HAP-1 (cell line): ENCODE data around the gene SPSB4.
A peak's percentile ranks its signal among the peaks of the same experiment; 100 is the strongest.

Experiments used
- DNase-seq, 2 experiments: peaks; one replicate each; pipeline ENCODE4 v3.0.0-alpha.2; 2016 to 2020; ENCODE audit warnings: low spot score in 2 of 2
- H3K27me3 ChIP-seq: fragments of 250-450 bp; sonication (Bioruptor Pico); 2 replicates; pipeline ENCODE4 v1.5.1; 2020; ENCODE audit warnings: low read depth, mild to moderate bottlenecking, moderate library complexity
- H3K36me3 ChIP-seq: fragments of 250-450 bp; sonication (Bioruptor Pico); replicated peaks from 2 replicates; pipeline ENCODE4 v1.5.1; 2020; ENCODE audit warnings: mild to moderate bottlenecking
- H3K4me1 ChIP-seq: fragments of 250-450 bp; sonication (Bioruptor Pico); 2 replicates; pipeline ENCODE4 v1.5.1; 2020; ENCODE audit warnings: mild to moderate bottlenecking
- H3K4me3 ChIP-seq: fragments of 250-450 bp; sonication (Bioruptor Pico); 2 replicates; pipeline ENCODE4 v1.5.1; 2020; ENCODE audit warnings: mild to moderate bottlenecking, moderate library complexity
- H3K9me3 ChIP-seq: fragments of 250-450 bp; sonication (Bioruptor Pico); 2 replicates; pipeline ENCODE4 v1.5.1; 2020; ENCODE audit warnings: mild to moderate bottlenecking, moderate library complexity
- in situ Hi-C: fragments of 300-500 bp; cut with MboI; formaldehyde crosslinking; loops from 3 replicates; pipeline ENCODE4 v1.14.3; 2020; ENCODE audit warnings: low sequenced_read_pairs, inconsistent platforms, mixed read lengths

The SPSB4 gene

DNA sequence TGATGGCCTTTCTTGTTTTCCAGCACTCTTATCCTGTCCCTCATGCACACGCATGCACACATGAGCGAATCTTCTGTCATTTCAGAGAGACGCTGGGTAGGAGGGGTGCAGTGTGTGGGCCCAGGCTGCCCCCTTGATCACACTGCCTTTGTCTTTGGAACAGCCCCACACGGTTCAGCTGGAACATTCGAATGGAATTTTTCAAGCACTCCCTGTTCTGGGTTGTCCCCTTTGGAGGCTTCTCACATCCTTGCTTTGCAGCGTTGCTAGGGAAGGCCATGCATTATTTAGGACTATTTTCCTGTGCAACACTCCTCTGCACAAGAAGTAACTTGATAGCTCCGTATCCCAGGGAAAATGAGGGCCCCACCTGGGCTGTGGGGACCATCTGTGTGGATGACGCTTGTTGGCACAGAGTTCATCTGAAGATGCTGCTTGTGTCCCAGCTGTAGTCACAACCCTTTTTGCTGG is 78.4 kb downstream of the SPSB4 start:
- Histone ChIP-seq H3K4me1 (no peaks in the 10 kb centered on the region), H3K4me3 (no peak overlapping the region), H3K27me3 (no peaks in the 10 kb centered on the region), H3K9me3 (0 out of 2 replicates have a peak, but pooled peaks cover 3% of the 10 kb centered on the region), H3K36me3 (no peaks in the 10 kb centered on the region)
- no peak for DNase-seq
- in situ Hi-C loops: no loop called here

GRCh38 chr3:141143517-141143916 is 92.4 kb downstream of the SPSB4 start:
- no peaks in the 10 kb centered on the region for H3K9me3 ChIP-seq
- H3K36me3 ChIP-seq: no peaks in the 10 kb centered on the region
- no peak overlapping the region for H3K4me3 ChIP-seq
- H3K27me3 ChIP-seq: no peaks in the 10 kb centered on the region
- no peak for DNase-seq
- H3K4me1 ChIP-seq: no peaks in the 10 kb centered on the region
- in situ Hi-C loops: no loop called here

DNA sequence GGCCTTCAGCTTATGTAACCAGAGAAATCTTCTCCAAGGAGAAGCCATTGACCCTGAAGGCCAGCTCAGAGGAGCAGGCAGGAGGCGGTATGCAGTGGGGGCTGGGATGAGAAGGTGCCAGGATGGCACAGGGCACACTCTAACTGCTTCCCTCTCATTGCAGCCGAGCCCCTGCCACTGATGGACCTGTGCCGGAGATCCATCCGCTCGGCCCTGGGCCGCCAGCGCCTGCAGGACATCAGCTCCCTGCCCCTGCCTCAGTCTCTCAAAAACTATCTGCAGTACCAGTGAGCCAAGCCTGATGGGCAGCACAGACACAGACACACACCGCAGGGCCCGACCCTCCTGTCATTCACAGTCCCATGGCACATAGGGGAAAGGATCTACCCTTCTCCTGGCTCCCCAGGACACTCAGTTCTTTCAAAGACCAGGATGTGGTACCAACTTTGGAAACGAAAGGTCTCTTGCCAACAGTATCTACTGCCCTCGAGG is 95.9 kb downstream of the SPSB4 start:
- no peak for DNase-seq
- Histone ChIP-seq H3K4me1 (no peaks in the 10 kb centered on the region), H3K4me3 (no peak overlapping the region), H3K27me3 (no peaks in the 10 kb centered on the region), H3K36me3 (no peaks in the 10 kb centered on the region), H3K9me3 (no peaks in the 10 kb centered on the region)
- in situ Hi-C loops: no loop called here

- Histone ChIP-seq H3K4me3 (no peak overlapping the region), H3K27me3 (no peaks in the 10 kb centered on the region), H3K36me3 (no peaks in the 10 kb centered on the region), H3K9me3 (no peaks in the 10 kb centered on the region), H3K4me1 (no peaks in the 10 kb centered on the region)
- in situ Hi-C loops: no loop called here
- no peak for DNase-seq
Measured at GRCh38 chr3:141147657-141148056, 96.5 kb downstream of the SPSB4 start.

GRCh38 chr3:141148169-141148568 is 97.0 kb downstream of the SPSB4 start:
- Histone ChIP-seq H3K4me3 (no peak overlapping the region), H3K27me3 (no peaks in the 10 kb centered on the region), H3K4me1 (peaks cover 2% of the 10 kb centered on the region), H3K36me3 (no peaks in the 10 kb centered on the region), H3K9me3 (no peaks in the 10 kb centered on the region)
- no peak for DNase-seq
- in situ Hi-C loops: no loop called here

DNA sequence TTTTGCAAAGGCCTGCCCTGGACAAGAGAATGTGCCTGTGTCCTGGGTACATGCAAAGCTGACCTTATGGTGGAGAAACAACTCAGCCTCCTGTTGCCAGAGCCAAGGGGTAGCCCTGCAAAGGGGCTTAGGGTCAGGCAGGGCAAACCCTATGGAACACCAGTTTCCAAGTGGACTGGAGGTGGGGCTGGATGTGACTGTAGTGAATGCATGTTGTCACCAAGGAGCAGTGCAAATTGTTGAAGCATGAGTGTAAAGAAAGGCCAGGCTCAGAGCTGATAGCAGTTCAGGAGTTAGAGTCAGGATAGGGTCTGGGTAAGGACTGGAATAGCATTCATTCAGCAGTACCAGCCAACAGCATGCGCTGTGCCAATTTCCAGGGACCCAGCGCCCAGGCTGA is 97.6 kb downstream of the SPSB4 start:
- in situ Hi-C loops: no loop called here
- Histone ChIP-seq H3K4me1 (peaks cover 8% of the 10 kb centered on the region), H3K4me3 (no peak overlapping the region), H3K9me3 (no peaks in the 10 kb centered on the region; the same call in 1 of the 2 replicates), H3K27me3 (no peaks in the 10 kb centered on the region), H3K36me3 (no peaks in the 10 kb centered on the region)
- no peak for DNase-seq

- in situ Hi-C loops: no loop called here
- H3K27me3 ChIP-seq: no peaks in the 10 kb centered on the region
Measured at GRCh38 chr3:141150081-141150830, 99.1 kb downstream of the SPSB4 start.

GRCh38 chr3:141150931-141151330 is 99.8 kb downstream of the SPSB4 start:
- Histone ChIP-seq H3K4me3 (no peak overlapping the region), H3K36me3 (no peaks in the 10 kb centered on the region), H3K27me3 (no peaks in the 10 kb centered on the region), H3K4me1 (peaks cover 10% of the 10 kb centered on the region), H3K9me3 (no peaks in the 10 kb centered on the region; the same call in 1 of the 2 replicates)
- DNase-seq: no peak
- in situ Hi-C loops: no loop called here

More at GRCh38 chr3:141150081-141150830, 99.1 kb downstream of the SPSB4 start:
- Histone ChIP-seq H3K9me3 (no peaks in the 10 kb centered on the region; the same call in 1 of the 2 replicates), H3K4me1 (peaks cover 10% of the 10 kb centered on the region), H3K36me3 (no peaks in the 10 kb centered on the region), H3K4me3 (no peak overlapping the region)
- DNase-seq: no peak

GRCh38 chr3:141151439-141151838 is 100.3 kb downstream of the SPSB4 start:
- H3K4me3 ChIP-seq: no peak overlapping the region
- in situ Hi-C loops: no loop called here
- DNase-seq: no peak
- H3K27me3 ChIP-seq: no peaks in the 10 kb centered on the region
- peaks cover 10% of the 10 kb centered on the region for H3K4me1 ChIP-seq
- H3K9me3 ChIP-seq: no peaks in the 10 kb centered on the region; the same call in 1 of the 2 replicates
- no peaks in the 10 kb centered on the region for H3K36me3 ChIP-seq

DNA sequence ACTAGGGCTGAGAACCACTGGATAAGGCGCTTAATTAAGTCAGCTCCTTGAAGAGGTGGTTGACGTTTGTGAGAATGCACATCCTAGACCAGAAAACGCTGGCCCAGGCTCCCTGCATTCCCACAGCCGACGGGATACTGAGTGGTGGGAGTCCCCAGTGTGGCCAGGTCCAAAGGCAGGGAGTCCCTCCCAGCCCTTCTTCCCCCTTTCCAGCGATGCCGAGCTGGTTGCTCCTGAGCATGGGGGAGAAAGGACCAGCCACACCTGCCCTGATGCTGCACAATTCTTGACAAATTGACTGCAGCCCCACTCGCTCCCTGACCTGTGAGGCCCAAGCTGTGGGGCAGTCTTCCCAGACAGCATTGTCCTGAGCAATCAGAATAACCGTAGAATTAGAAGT is 101.0 kb downstream of the SPSB4 start:
- no peaks in the 10 kb centered on the region for H3K27me3 ChIP-seq
- H3K36me3 ChIP-seq: no peaks in the 10 kb centered on the region
- in situ Hi-C loops: no loop called here
- H3K4me1 ChIP-seq: peaks cover 10% of the 10 kb centered on the region
- DNase-seq: no peak
- H3K4me3 ChIP-seq: no peak overlapping the region
- no peaks in the 10 kb centered on the region; the same call in 1 of the 2 replicates for H3K9me3 ChIP-seq

- no peak overlapping the region for H3K4me3 ChIP-seq
- H3K9me3 ChIP-seq: no peaks in the 10 kb centered on the region; the same call in 1 of the 2 replicates
- in situ Hi-C loops: no loop called here
- no peaks in the 10 kb centered on the region for H3K36me3 ChIP-seq
- H3K4me1 ChIP-seq: peaks cover 10% of the 10 kb centered on the region
- peak; percentile 54 to 65 for DNase-seq
- no peaks in the 10 kb centered on the region for H3K27me3 ChIP-seq
Measured at GRCh38 chr3:141152801-141153678, 101.9 kb downstream of the SPSB4 start.

DNA sequence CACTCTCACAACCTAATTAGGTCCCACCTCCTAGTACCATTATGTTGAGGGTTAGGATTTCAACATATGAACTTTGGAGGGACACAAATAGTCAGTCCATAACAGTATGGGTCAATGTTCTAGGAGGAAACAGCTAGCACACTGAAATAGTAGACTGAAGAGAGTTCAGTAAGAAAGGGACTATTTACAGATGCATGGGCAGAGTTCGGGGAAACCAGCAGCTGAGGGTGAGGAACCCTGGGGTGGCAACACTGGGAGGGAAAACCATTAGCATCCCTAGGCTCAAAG is 102.5 kb downstream of the SPSB4 start:
- H3K27me3 ChIP-seq: no peaks in the 10 kb centered on the region
- peaks cover 10% of the 10 kb centered on the region for H3K4me1 ChIP-seq
- in situ Hi-C loops: no loop called here
- H3K4me3 ChIP-seq: no peak overlapping the region
- no peaks in the 10 kb centered on the region; the same call in 1 of the 2 replicates for H3K9me3 ChIP-seq
- no peaks in the 10 kb centered on the region for H3K36me3 ChIP-seq
- no peak for DNase-seq

GRCh38 chr3:141164852-141165251 is 113.7 kb downstream of the SPSB4 start:
- DNase-seq: no peak
- Histone ChIP-seq H3K36me3 (no peaks in the 10 kb centered on the region), H3K27me3 (peaks cover 6% of the 10 kb centered on the region; the same call in 1 of the 2 replicates), H3K9me3 (0 out of 2 replicates have a peak, but pooled peaks cover 4% of the 10 kb centered on the region), H3K4me3 (no peak overlapping the region), H3K4me1 (no peaks in the 10 kb centered on the region)
- in situ Hi-C loops: no loop called here

GRCh38 chr3:141167681-141168080 is 116.5 kb downstream of the SPSB4 start:
- no peak for DNase-seq
- no peaks in the 10 kb centered on the region for H3K4me1 ChIP-seq
- in situ Hi-C loops: no loop called here
- H3K9me3 ChIP-seq: 0 out of 2 replicates have a peak, but pooled peaks cover 4% of the 10 kb centered on the region
- H3K36me3 ChIP-seq: no peaks in the 10 kb centered on the region
- H3K4me3 ChIP-seq: no peak overlapping the region
- H3K27me3 ChIP-seq: peaks cover 6% of the 10 kb centered on the region
